ENCODE results near the gene B3GALT5.

The B3GALT5 gene

GRCh38 chr21:39648879-39649278, 36.1 kb downstream of the B3GALT5 start:
- no peak for DNase-seq

- DNase-seq, result no peak
Measured at GRCh38 chr21:39649526-39649925, 36.8 kb downstream of the B3GALT5 start.

- no peak for DNase-seq
Measured at GRCh38 chr21:39650306-39650705, 37.6 kb downstream of the B3GALT5 start.

- DNase-seq, result no peak
Measured at GRCh38 chr21:39650801-39651200, 38.1 kb downstream of the B3GALT5 start.

- DNase-seq, result no peak
Measured at GRCh38 chr21:39651206-39651605, 38.5 kb downstream of the B3GALT5 start.

- no peak for DNase-seq
Measured at GRCh38 chr21:39654951-39655350, 42.2 kb downstream of the B3GALT5 start.

GRCh38 chr21:39655589-39655988, 42.8 kb downstream of the B3GALT5 start:
- DNase-seq, result no peak

GRCh38 chr21:39656209-39656608, 43.5 kb downstream of the B3GALT5 start:
- no peak for DNase-seq

GRCh38 chr21:39657091-39657689, 44.5 kb downstream of the B3GALT5 start:
- DNase-seq, result no peak

GRCh38 chr21:39658066-39658465, 45.3 kb downstream of the B3GALT5 start:
- DNase-seq, result no peak

GRCh38 chr21:39659070-39659815, 46.5 kb downstream of the B3GALT5 start:
- no peak for DNase-seq

- no peak for DNase-seq
Measured at GRCh38 chr21:39660191-39660980, 47.6 kb downstream of the B3GALT5 start.

- DNase-seq, result no peak
Measured at GRCh38 chr21:39661121-39661520, 48.4 kb downstream of the B3GALT5 start.

- DNase-seq, result no peak
Measured at GRCh38 chr21:39661740-39662139, 49.0 kb downstream of the B3GALT5 start.

GRCh38 chr21:39662411-39662953, 49.7 kb downstream of the B3GALT5 start:
- DNase-seq, result no peak

- no peak for DNase-seq
Measured at GRCh38 chr21:39663066-39663465, 50.3 kb downstream of the B3GALT5 start.

GRCh38 chr21:39663742-39664492, 51.2 kb downstream of the B3GALT5 start:
- DNase-seq, result no peak

GRCh38 chr21:39664586-39664985, 51.8 kb downstream of the B3GALT5 start:
- no peak for DNase-seq

GRCh38 chr21:39666026-39666425, 53.3 kb downstream of the B3GALT5 start:
- no peak for DNase-seq

GRCh38 chr21:39666681-39667315, 54.1 kb downstream of the B3GALT5 start:
- no peak for DNase-seq

GRCh38 chr21:39667353-39667891, 54.7 kb downstream of the B3GALT5 start:
- no peak for DNase-seq

GRCh38 chr21:39668369-39668768, 55.6 kb downstream of the B3GALT5 start:
- no peak for DNase-seq

All from RPMI8226 (cell line).